Activated naive CD4-positive, alpha-beta T cell treated with anti-CD3 and anti-CD28 coated beads, Interleukin-2, amount 10 ng/mL, durations not matched to agents 7 days and 5 days (primary cell): ENCODE data around the gene PTX4.

Source experiments
- CTCF ChIA-PET: fragments of 350-600 bp; sonication (Branson Sonifier 250); formaldehyde crosslinking; loops from one replicate; lab custom pipeline; 2021; ENCODE audit warnings: antibody characterized with exemption; lab: Charles Lee
- DNase-seq: peaks from one replicate; pipeline ENCODE4 v3.0.0-alpha.2; 2020
- H3K27ac Mint-ChIP-seq: one replicate; pipeline ENCODE4 v1.8.0; 2021; ENCODE audit warnings: mild to moderate bottlenecking, moderate library complexity, mixed read lengths
- H3K27me3 Mint-ChIP-seq: one replicate; pipeline ENCODE4 v1.8.0; 2021; ENCODE audit warnings: mild to moderate bottlenecking, mixed read lengths
- H3K36me3 Mint-ChIP-seq: one replicate; pipeline ENCODE4 v1.8.0; 2021; ENCODE audit warnings: mixed read lengths
- H3K4me1 Mint-ChIP-seq: one replicate; pipeline ENCODE4 v1.8.0; 2021; ENCODE audit warnings: mixed read lengths
- H3K4me3 Mint-ChIP-seq: one replicate; pipeline ENCODE4 v1.8.0; 2021; ENCODE audit warnings: mild to moderate bottlenecking, moderate library complexity, mixed read lengths
- H3K9me3 Mint-ChIP-seq: one replicate; pipeline ENCODE4 v1.8.0; 2021; ENCODE audit warnings: mixed read lengths

PTX4 gene

DNA sequence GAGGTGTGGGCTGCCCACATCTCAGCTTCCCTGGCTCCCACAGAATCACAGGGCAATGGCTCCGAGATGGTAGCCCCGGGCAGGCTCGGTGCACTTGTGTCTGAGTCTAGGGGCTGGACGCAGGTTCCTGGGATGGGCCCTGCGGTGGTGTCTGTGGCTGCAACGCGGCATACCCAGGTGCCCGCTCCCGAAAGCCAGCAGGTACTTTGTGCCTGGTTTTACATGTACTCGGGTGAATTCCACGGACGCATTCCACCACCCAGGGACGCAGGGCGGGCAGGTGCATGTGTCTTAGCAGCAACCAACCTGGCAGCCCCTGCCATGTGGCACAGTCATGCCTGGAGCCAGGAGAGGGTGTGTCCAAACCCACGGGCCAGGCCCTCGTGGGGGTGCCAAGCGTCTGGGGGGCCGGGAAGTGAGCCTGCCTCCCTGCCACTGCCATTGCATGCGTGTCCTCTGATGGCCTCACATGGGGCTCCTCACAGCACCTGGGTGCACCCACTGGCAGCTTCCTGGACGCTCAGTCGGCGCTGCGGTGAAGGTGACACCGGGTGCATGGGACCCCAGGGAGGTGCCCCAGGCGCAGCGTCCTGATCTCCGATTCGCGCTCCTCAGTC is 40.3 kb upstream of the PTX4 start:
- H3K4me1 Mint-ChIP-seq: peaks cover 57% of the 10 kb centered on the region
- no peaks in the 10 kb centered on the region for H3K36me3 Mint-ChIP-seq
- CTCF ChIA-PET: no interaction called here
- H3K27ac Mint-ChIP-seq: peak overlapping the region; percentile 76
- no peaks in the 10 kb centered on the region for H3K27me3 Mint-ChIP-seq
- DNase-seq: no peak
- H3K4me3 Mint-ChIP-seq: no peak overlapping the region
- no peaks in the 10 kb centered on the region for H3K9me3 Mint-ChIP-seq

DNA sequence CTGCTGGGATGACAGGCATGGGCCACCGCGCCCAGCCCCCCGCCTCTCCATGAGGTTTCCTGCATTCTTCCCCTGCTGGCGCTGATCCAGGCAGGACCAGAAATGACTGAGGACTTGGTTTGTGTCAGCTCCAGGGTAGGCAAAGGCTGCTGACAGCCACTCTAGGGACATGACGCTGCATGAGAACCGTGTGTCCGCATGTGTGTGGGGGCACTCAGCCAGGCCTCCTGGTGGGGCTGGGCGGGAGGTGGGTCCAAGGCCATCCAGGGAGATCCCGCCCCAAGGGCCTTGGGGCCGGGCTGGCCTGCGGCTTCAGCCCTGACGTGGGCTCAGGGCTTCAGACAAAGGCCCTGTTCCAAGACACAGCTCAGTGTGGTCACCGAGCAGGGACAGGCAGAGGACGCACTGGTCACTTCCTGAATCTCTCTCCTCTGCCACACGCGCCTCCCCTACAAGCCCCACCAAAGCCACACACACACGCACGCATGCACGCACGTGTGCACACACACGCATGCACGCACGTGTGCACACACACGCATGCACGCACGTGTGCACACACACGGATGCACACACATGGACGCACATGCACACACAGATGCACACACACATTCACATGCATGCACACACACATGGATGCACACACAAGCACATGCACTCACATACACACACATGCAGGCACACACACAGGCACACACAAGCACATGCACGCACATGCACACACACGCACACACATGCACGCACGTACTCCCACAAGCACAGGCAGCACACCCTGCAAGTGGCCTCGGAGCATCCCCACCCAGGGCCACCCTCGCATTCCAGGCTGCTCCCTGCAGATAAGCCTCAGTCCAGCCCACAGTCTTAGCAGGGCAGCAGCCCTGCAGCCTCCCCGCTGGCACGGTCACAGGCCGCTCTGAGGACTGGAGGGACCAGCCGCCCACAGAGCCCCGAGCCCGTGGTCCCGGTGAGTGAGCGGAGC is 39.4 kb upstream of the PTX4 start:
- Mint-ChIP-seq H3K4me3 (no peak overlapping the region), H3K4me1 (peaks cover 54% of the 10 kb centered on the region), H3K27ac (peak overlapping the region; percentile 56), H3K27me3 (no peaks in the 10 kb centered on the region), H3K36me3 (no peaks in the 10 kb centered on the region), H3K9me3 (no peaks in the 10 kb centered on the region)
- CTCF ChIA-PET: no interaction called here
- no peak for DNase-seq

DNA sequence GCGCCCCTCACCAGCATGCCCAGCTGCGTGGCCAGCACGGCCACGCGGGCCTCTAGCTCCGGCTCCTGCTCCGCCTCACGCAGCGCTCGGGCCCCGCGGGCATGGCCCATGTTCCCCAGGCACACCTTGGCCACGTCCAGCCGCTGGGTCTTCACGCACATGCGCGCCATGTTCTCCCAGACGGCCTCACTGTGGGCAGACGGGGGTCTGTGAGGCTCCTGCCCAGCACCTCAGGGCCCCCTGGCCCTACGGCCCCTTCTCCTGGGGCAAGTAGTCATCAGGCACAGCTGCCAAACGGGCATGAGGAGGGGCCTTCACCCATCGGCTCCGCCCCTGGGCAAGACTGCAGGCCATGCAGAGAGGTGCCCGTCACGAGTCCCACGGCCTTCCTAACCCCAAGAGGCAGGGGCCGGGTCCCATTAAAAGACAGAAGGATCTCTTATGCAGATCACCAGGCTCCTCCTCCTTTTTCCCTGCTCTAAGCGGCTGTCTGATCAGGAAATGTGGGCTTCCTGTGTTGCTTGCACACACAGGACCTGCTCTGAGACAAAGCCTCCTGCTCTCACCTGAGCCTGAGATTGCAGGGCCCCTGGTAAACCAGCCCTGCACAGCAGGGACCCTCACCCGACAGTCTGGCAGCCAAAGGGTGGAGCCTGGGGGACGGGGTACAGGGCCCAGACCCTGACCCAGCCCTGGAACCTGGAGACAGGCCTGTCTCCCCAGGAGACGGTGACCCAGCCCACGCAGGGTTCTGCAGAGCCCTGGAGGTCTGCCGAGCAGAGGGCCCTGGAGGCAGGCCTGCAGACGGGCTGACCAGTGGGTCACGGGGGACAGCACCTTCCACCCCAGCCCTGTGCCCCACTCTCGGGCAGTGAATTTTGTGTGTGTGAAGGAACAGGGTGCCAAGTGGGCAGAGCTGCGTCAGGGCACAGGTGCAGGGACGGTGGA is 38.1 kb upstream of the PTX4 start:
- Mint-ChIP-seq H3K36me3 (no peaks in the 10 kb centered on the region), H3K27ac (peak overlapping the region; percentile 83), H3K9me3 (no peaks in the 10 kb centered on the region), H3K4me1 (peaks cover 44% of the 10 kb centered on the region), H3K4me3 (peak overlapping the region; percentile 51), H3K27me3 (no peaks in the 10 kb centered on the region)
- CTCF ChIA-PET: no interaction called here
- peak; percentile 54 for DNase-seq

DNA sequence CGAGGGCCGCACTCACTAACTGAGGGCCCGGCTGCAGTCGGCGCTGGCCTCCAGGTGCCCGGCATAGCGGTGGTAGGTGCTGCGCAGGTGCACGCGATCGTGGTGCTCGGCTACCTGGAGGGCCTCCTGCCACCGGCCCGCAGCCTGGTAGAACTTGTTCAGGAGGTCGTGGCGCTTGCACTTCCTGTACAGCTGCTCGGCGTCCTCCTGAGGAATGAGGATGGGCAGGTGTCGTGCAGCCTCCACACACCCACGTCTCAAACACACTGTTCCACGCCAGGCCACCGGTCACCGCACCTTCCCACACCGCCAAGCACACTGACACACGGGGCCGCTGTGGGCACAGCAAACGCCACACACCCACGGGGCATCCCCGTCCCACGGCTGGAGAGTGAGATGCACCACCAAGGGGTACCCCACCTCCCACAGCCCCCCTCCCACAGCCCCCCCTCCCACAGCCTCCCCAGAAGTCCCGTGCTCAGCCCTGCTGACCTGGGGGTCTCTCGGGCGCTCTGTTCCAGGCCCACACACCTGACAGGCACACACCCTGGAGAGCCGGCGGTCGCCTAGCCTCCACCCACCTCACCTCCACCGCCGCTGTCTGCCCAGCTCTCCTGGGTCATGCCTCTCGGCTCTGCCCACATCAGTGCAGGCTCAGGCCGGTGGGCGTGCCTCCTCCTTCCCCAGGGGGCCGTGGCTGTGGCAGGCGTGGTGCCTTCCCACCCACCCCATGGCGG is 37.3 kb upstream of the PTX4 start:
- CTCF ChIA-PET: no interaction called here
- Mint-ChIP-seq H3K4me1 (peaks cover 42% of the 10 kb centered on the region), H3K27me3 (no peaks in the 10 kb centered on the region), H3K4me3 (peak overlapping the region; percentile 61), H3K9me3 (no peaks in the 10 kb centered on the region), H3K27ac (peak overlapping the region; percentile 60), H3K36me3 (no peaks in the 10 kb centered on the region)
- peak; percentile 43 for DNase-seq

DNA sequence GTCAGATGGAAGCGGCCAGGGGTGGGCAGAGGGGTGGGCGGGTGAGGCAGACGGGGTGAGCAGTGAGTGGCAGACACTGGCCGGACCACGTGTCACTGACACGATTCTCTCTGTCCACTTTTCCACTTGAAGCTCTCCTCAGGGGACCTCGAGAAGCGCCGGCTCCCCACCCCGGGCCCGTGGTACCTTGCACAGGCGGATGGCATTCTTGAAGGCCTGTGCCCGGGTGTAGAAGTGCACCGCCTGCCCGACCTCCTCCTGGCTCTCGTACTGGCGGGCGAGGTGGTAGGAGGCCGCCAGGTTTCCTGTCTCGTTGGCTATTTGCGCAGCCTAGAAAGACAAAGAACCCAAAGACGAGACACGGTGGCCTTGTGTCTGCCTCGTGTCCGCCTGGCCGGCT is 35.6 kb upstream of the PTX4 start:
- Mint-ChIP-seq H3K36me3 (no peaks in the 10 kb centered on the region), H3K9me3 (no peaks in the 10 kb centered on the region), H3K27ac (no peak overlapping the region), H3K27me3 (no peaks in the 10 kb centered on the region), H3K4me1 (peaks cover 32% of the 10 kb centered on the region), H3K4me3 (no peak overlapping the region)
- CTCF ChIA-PET: no interaction called here
- no peak for DNase-seq

DNA sequence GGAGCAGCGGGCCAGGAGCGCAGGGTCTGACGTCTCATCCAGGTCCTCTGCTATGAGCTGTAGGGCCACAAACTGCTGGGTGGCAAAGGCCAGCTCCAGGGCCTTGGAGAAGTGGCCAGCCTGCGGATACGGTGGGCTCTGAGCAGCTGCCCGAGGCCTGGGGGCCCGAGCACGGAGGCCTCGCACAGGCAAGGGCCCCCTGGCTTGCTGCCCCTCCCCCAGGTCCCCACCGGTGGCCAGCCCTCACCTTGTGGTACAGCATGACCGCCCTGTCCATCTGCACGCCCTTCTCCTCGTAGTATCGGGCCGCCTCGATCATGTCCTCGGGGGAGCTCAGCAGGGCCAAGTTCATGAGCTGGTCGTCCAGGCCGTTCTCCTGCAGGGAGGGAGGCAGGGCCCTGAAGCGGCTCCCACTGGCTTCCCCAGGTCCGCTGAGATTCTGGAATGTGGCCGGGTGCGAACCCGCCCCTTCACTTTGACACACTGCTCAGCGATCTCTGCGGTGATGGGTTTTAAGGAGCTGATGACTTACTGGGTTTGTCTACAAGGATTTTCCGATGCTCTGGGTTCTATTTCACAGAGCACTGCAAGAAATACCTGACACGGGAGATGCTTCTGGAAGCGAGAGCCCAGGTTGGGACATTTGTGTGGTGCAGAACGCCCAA is 35.0 kb upstream of the PTX4 start:
- Mint-ChIP-seq H3K4me3 (no peak overlapping the region), H3K9me3 (no peaks in the 10 kb centered on the region), H3K4me1 (peaks cover 31% of the 10 kb centered on the region), H3K36me3 (no peaks in the 10 kb centered on the region), H3K27me3 (no peaks in the 10 kb centered on the region), H3K27ac (no peak overlapping the region)
- DNase-seq: no peak
- CTCF ChIA-PET: no interaction called here

DNA sequence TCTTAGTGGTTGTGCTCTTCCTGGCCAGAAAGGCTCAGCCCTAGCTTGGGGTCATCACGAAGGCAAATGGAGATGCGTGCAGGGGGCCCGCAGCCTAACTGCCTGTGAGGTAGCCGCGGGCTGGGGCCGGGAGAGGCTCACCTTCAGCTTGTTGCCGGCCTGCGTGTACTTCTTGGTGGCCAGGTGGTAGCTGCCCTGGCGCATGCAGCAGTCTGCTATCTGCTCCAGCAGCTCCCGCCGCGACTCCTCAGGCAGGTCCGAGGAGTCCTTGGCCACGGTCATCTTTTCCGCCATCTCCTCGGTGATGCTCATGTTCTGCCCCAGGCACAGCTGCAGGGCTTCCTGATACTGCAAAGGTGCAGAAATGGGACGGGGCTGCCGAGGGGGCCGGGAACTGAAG is 31.7 kb upstream of the PTX4 start:
- no peak for DNase-seq
- Mint-ChIP-seq H3K27ac (no peak overlapping the region), H3K27me3 (no peaks in the 10 kb centered on the region), H3K9me3 (no peaks in the 10 kb centered on the region), H3K4me1 (peaks cover 3% of the 10 kb centered on the region), H3K4me3 (no peak overlapping the region), H3K36me3 (no peaks in the 10 kb centered on the region)
- CTCF ChIA-PET: no interaction called here

DNA sequence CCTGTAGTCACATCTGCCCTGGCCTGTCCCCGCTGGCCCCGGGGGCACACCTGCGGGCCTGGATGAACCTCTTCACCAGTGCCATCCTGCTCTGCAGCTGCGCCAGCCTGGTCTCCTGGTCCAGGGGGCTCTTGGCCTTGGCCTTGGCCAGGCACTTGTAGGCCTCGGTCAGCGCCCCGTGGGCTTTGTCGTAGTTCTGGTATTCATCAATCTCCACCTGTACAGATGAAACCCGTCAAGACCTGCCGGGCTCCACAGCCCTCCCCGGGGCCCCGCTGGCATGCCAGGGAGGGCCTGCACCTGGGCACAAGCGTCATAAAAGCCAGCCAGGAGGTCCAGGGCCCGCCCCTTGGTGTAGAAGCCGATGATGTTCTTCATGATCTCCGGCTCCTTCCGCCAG is 31.1 kb upstream of the PTX4 start:
- CTCF ChIA-PET: no interaction called here
- H3K4me1 Mint-ChIP-seq: no peaks in the 10 kb centered on the region

DNA sequence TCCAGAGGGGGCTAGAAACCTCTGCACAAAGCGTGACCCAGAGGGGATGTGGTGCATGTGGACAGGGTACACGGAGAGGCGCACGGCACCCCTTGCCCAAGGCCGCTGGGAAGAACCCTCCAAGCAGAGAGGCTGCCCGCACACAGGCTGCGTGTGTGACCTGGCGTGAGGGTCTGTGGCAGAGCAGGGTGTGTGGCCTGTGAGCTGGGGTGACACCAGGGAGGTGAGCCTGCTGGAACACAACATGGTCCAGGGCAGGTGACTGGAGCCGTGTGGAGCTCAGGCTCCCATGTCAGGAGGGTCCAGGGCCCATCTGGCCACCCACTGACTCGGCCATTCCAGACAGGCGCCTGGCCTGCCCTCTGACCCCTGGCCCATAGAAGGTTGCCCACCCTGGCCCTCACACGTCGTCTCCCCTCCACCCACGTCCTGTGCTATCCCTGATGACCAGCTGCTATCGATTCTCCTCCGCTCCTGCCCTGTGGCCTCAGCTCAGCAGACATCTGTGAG is 29.9 kb upstream of the PTX4 start:
- no peak overlapping the region for H3K27ac Mint-ChIP-seq
- H3K27me3 Mint-ChIP-seq: no peaks in the 10 kb centered on the region
- CTCF ChIA-PET: no interaction called here
- H3K36me3 Mint-ChIP-seq: peaks cover 2% of the 10 kb centered on the region
- H3K4me3 Mint-ChIP-seq: no peak overlapping the region
- H3K9me3 Mint-ChIP-seq: peaks cover 4% of the 10 kb centered on the region
- H3K4me1 Mint-ChIP-seq: no peaks in the 10 kb centered on the region
- DNase-seq: no peak

More for the DNA sequence above, 31.1 kb upstream of the PTX4 start:
- H3K27ac Mint-ChIP-seq: no peak overlapping the region
- H3K36me3 Mint-ChIP-seq: peaks cover 2% of the 10 kb centered on the region
- no peak for DNase-seq
- no peaks in the 10 kb centered on the region for H3K27me3 Mint-ChIP-seq
- no peaks in the 10 kb centered on the region for H3K9me3 Mint-ChIP-seq
- H3K4me3 Mint-ChIP-seq: no peak overlapping the region

DNA sequence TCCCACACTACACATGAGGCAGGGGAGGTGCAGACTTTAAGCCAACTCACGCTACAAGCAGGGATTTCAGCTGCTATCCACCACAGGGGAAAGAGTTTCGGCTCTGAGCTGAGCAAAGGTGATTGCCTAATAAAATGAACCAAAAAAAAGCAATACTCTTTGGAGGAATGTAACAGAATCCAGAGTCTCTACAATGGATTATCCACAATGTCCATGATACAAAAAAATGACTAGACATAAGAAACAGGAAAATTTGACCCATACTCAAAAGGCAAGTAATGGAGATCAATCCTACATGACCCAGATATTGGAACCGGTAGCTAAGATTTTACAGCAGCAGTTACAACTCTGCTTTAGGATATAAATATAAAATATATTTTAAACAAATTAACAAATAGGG is 25.8 kb upstream of the PTX4 start:
- CTCF ChIA-PET: no interaction called here
- Mint-ChIP-seq H3K36me3 (peaks cover 15% of the 10 kb centered on the region), H3K4me1 (no peaks in the 10 kb centered on the region), H3K9me3 (peaks cover 4% of the 10 kb centered on the region), H3K4me3 (no peak overlapping the region), H3K27ac (no peak overlapping the region), H3K27me3 (no peaks in the 10 kb centered on the region)
- DNase-seq: no peak

DNA sequence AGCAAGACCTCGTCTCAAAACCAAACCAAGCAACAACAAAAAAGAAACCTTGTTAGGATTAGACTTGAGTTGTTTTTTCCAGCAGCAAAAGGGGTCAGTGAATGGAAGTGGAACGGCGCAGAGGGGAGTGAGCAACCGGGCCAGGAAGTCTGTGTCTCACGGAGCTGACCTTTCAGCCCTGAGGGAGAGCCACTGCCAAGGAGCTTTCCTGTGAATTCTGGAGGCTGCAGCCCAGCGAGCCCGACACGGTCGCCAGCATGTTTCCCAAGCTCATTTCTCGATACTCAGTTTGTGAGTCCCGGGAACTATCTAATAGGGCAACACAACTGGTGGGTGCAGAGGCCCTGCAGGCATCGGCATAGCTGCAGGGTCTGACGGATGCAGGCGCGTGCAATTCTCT is 24.0 kb upstream of the PTX4 start:
- peaks cover 15% of the 10 kb centered on the region for H3K36me3 Mint-ChIP-seq
- H3K4me1 Mint-ChIP-seq: no peaks in the 10 kb centered on the region
- H3K27ac Mint-ChIP-seq: peak overlapping the region; percentile 14
- DNase-seq: no peak
- CTCF ChIA-PET: no interaction called here
- peaks cover 4% of the 10 kb centered on the region for H3K9me3 Mint-ChIP-seq
- H3K27me3 Mint-ChIP-seq: no peaks in the 10 kb centered on the region
- H3K4me3 Mint-ChIP-seq: no peak overlapping the region

DNA sequence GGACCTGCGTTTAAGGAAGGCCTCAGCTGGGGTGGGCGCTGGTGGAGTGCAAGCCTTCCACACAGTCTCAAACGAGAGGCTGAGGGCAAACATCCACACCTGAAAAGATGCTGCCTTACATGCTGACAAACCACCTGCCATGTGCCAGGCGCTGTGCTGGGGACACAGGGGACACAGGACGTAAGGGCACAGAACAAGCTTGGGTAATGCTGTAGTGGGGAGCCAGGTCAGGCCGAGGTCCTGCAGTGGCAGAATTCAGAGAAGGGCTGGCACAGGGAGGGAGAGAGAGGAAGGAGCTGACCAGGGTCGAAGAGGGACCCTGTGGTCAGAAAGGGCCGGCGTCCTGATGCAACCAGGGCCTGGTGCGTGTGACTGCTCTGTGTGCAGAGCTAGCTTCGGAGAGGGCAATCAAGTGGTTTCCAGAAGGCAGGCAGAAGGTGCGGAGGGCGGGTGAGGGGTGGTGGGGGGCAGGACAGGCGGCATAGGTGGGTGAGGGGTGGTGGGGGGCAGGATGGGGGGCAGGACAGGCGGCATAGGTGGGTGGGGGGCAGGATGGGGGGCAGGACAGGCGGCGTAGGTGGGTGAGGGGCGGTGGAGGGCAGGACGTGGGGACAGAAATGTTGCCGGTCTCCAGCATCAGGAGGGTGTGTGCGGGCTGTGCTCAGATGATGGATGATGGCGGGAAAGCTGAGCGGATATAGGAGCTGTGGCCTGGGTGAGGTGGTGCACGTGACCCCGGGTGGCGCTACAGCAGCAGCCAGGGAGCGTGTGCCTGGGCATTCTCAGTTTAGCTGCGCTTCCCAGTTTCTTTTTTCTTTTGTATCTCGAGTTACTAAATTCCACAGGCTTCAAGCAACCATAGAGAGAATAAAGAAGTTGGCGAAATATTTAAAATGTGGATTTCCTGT is 23.2 kb upstream of the PTX4 start:
- H3K36me3 Mint-ChIP-seq: peaks cover 18% of the 10 kb centered on the region
- peaks cover 4% of the 10 kb centered on the region for H3K9me3 Mint-ChIP-seq
- H3K4me1 Mint-ChIP-seq: no peaks in the 10 kb centered on the region
- no peak for DNase-seq
- CTCF ChIA-PET: no interaction called here
- H3K27ac Mint-ChIP-seq: no peak overlapping the region
- H3K4me3 Mint-ChIP-seq: no peak overlapping the region
- no peaks in the 10 kb centered on the region for H3K27me3 Mint-ChIP-seq
